ENCODE results near the gene RAB35. TPM values are rescaled to one million over a fixed set of nuclear protein-coding genes. Genes with fewer than 3 reads are reported as not detected.

Gene RAB35
- total and polyA plus RNA-seq, 9 of the 15 experiments (the other 6 are each of a cell fraction or from before 2014, with no cell fraction given): 0.65 to 76.3 (median 38.9) TPM

- H3K79me2 ChIP-seq (ENCODE audit: control insufficient read depth, insufficient read depth, low read length): no peaks in the 10 kb centered on the region
- H3K27ac ChIP-seq (ENCODE audit: extremely low read depth, low read depth, low read length): peak overlapping the region; percentile 26; the same call in 1 of the 3 replicates
- no TSS peak for BruUV-seq (replicated peaks)
- peak overlapping the region; percentile 39 for H3K4me3 ChIP-seq
- H3K9me1 ChIP-seq (ENCODE audit: control insufficient read depth, insufficient read depth, low read length): no peaks in the 10 kb centered on the region
- peak overlapping the region; percentile 84 for H3K4me2 ChIP-seq (ENCODE audit: insufficient read depth, low read length)
- H3K4me1 ChIP-seq (replicated peaks in 1 of 2; ENCODE audit: control insufficient read depth in 2 of 2, insufficient read depth in 2 of 2, low read length in 2 of 2): peaks cover 15% of the 10 kb centered on the region in 2 experiments; a peak in 3 of 5 replicates
- FAIRE-seq (peak; percentile 94), DNase-seq (ENCODE audit: extremely low read depth in 1 of 4, low spot score in 3 of 4) (peak; percentile 96 to 97 (median 96)), ATAC-seq (peak; percentile 97)
- ChIA-PET POLR2A (interaction anchor here (0.6 to 1.6 kb wide), 10 partner anchors 14 to 205 kb away, joined by 3 to 7 read pairs (median 4); partner anchors contain the start of genes RAB35 and RNU4-2), CTCF (ENCODE audit: low intra/inter-chr PET ratio) (interaction anchor here (0.7 kb wide), 1 partner anchor 97 kb away, joined by 3 read pairs; no protein-coding TSS in a partner anchor)
- in situ Hi-C loops (cut with MboI): no loop called here
- no peaks in the 10 kb centered on the region for H3K36me3 ChIP-seq (ENCODE audit: control insufficient read depth, insufficient read depth, low read length)
- peak overlapping the region; percentile 60 to 88 for H3K9ac ChIP-seq (ENCODE audit: insufficient read depth in 1 of 2, low read depth in 2 of 2, low read length in 2 of 2)
- H4K20me1 ChIP-seq (replicated peaks; ENCODE audit: control insufficient read depth, insufficient read depth, low read length): peaks cover 6% of the 10 kb centered on the region; the same call in 1 of the 2 replicates
- intact Hi-C loops (cut with micrococcal nuclease): loop anchor here (5.0 kb wide), 1 partner anchor 100 kb away; the partner anchor contains the start of gene BICDL1
- peak overlapping the region; percentile 94 for H2AFZ ChIP-seq (ENCODE audit: low read depth, low read length)
- H3K9me3 ChIP-seq (replicated peaks; ENCODE audit: control insufficient read depth, insufficient read depth, low read depth, low read length): no peaks in the 10 kb centered on the region
- H3K27me3 ChIP-seq (ENCODE audit: control insufficient read depth in 2 of 2, insufficient read depth in 2 of 2, low read length in 2 of 2): peaks cover 0 to 3% of the 10 kb centered on the region in 2 experiments; a peak in 1 of 5 replicates
- WGBS (ENCODE audit: insufficient coverage, low coverage, missing lambda C conversion rate): under 1% methylated on average over 54 of the region's 55 CpGs
- TF ChIP-seq KLF13 (tag; IDR thresholded peaks at IDR 0.05; ENCODE audit: borderline replicate concordance, low read depth): peak; percentile 51; the same call in 1 of the 2 replicates
- peak; percentile 87 for TF ChIP-seq GABPB1 (CRISPR knock-in tag; IDR thresholded peaks at IDR 0.05)
- TF ChIP-seq POLR3A (IDR thresholded peaks at IDR 0.05; ENCODE audit: borderline replicate concordance, extremely low read depth, insufficient read depth, insufficient read length): no peak
- no peak for TF ChIP-seq NFXL1 (CRISPR knock-in tag; IDR thresholded peaks at IDR 0.05)
- 0 out of 2 replicates have a peak, but pooled peaks have one; percentile 45 for TF ChIP-seq ZNF12 (CRISPR knock-in tag; IDR thresholded peaks at IDR 0.05)
- peak; percentile 55 for TF ChIP-seq HCFC1 (IDR thresholded peaks at IDR 0.05; ENCODE audit: low read depth, low read length)
- no peak for TF ChIP-seq CBFA2T2 (conservative IDR thresholded peaks at IDR 0.05)
- TF ChIP-seq MAX (CRISPR knock-in tag; IDR thresholded peaks at IDR 0.05): peak; percentile 86
- TF ChIP-seq CTBP1 (IDR thresholded peaks at IDR 0.05; ENCODE audit: borderline replicate concordance): peak; percentile 100
- TF ChIP-seq HDAC2 (IDR thresholded peaks at IDR 0.05): peak; percentile 97
- TF ChIP-seq THRB (CRISPR knock-in tag; conservative IDR thresholded peaks at IDR 0.05): no peak
- TF ChIP-seq MYNN (IDR thresholded peaks at IDR 0.05): peak; percentile 63; the same call in 1 of the 2 replicates
- no peak for TF ChIP-seq MYNN (CRISPR knock-in tag; IDR thresholded peaks at IDR 0.05)
- TF ChIP-seq ZNF274 (IDR thresholded peaks at IDR 0.05; ENCODE audit: borderline replicate concordance, low read depth, low read length): no peak
- TF ChIP-seq NR2C2 (CRISPR knock-in tag; IDR thresholded peaks at IDR 0.05): peak; percentile 77; the same call in 1 of the 2 replicates
- TF ChIP-seq NR2C2 (tag; IDR thresholded peaks at IDR 0.05): no peak
- TF ChIP-seq ZNF584 (CRISPR knock-in tag; IDR thresholded peaks at IDR 0.05; ENCODE audit: low read depth): no peak
- peak; percentile 100 for TF ChIP-seq NFE2 (IDR thresholded peaks at IDR 0.05; ENCODE audit: low read depth)
- no peak for TF ChIP-seq KLF1 (tag; IDR thresholded peaks at IDR 0.05)
- TF ChIP-seq CHD1 (IDR thresholded peaks at IDR 0.05; ENCODE audit: low read length): no peak
Observed at GRCh38 chr12:120086801-120087621, 29.5 kb downstream of the RAB35 start.
